HG02884 (cell line): ENCODE results near the gene UBL4A.
"Not testable (repeated sequence)": the region's sequence is repeated elsewhere in the genome, so short reads cannot be mapped to it uniquely, and the experiment has no call there.

Experiments
- ATAC-seq: cut with Tn5 transposase; IDR thresholded peaks from one replicate; pipeline ENCODE4 v1.9.1; 2021; ENCODE audit warnings: mild to moderate bottlenecking, moderate library complexity; ENCODE audit not compliant: unreplicated experiment

The UBL4A gene

GRCh38 chrX:154509455-154509854, 23.0 kb upstream of the UBL4A start:
- no peak for ATAC-seq

- no peak for ATAC-seq
Observed at GRCh38 chrX:154508384-154508745, 21.9 kb upstream of the UBL4A start.

- no peak for ATAC-seq
Observed at GRCh38 chrX:154507673-154508383, 21.4 kb upstream of the UBL4A start.

GRCh38 chrX:154506483-154507332, 20.3 kb upstream of the UBL4A start:
- ATAC-seq, result no peak

GRCh38 chrX:154505734-154506133, 19.3 kb upstream of the UBL4A start:
- no peak for ATAC-seq

- no peak for ATAC-seq
Observed at GRCh38 chrX:154502989-154503388, 16.6 kb upstream of the UBL4A start.

GRCh38 chrX:154502098-154502497, 15.7 kb upstream of the UBL4A start:
- ATAC-seq, result no peak

- not testable (repeated sequence) for ATAC-seq
Observed at GRCh38 chrX:154501423-154501822, 15.0 kb upstream of the UBL4A start.

GRCh38 chrX:154496591-154497137, 10.2 kb upstream of the UBL4A start:
- ATAC-seq, result not testable (repeated sequence)

- ATAC-seq, result no peak
Observed at GRCh38 chrX:154495472-154495922, 9.1 kb upstream of the UBL4A start.

- ATAC-seq, result no peak
Observed at GRCh38 chrX:154494715-154495114, 8.3 kb upstream of the UBL4A start.

GRCh38 chrX:154490414-154491083, 4.1 kb upstream of the UBL4A start, which contains the start of gene SLC10A3:
SLC10A3 (minus strand) TSS chrX:154490629; CDS start chrX:154488940, 1,689 bp downstream.
- ATAC-seq, result peak; percentile 75

GRCh38 chrX:154490021-154490413, 3.6 kb upstream of the UBL4A start:
- peak; percentile 28 for ATAC-seq

GRCh38 chrX:154489182-154489581, 2.8 kb upstream of the UBL4A start:
- ATAC-seq, result no peak

- no peak for ATAC-seq
Observed at GRCh38 chrX:154488336-154489075, 2.1 kb upstream of the UBL4A start.

- ATAC-seq, result no peak
Observed at GRCh38 chrX:154487518-154488290, 1.3 kb upstream of the UBL4A start.

GRCh38 chrX:154486052-154486395, 391 bp downstream of the UBL4A start:
- ATAC-seq, result no peak

GRCh38 chrX:154485150-154486051, 1.0 kb downstream of the UBL4A start:
- ATAC-seq, result no peak
